GM23248 (cell line): ENCODE data around the gene TEDC2.

ENCODE experiments used
- EZH2 ChIP-seq: fragments of 200-600 bp; sonication (generic); IDR thresholded peaks from 2 replicates; pipeline ENCODE4 v1.6.1; 2018; ENCODE audit warnings: antibody characterized with exemption, mild to moderate bottlenecking; ENCODE audit not compliant: insufficient read depth, poor library complexity, severe bottlenecking
- EZH2phosphoT487 ChIP-seq: fragments of 200-600 bp; sonication (generic); IDR thresholded peaks from 2 replicates; pipeline ENCODE4 v1.6.1; 2018; ENCODE audit warnings: antibody characterized with exemption, moderate library complexity, mild to moderate bottlenecking, low read depth; ENCODE audit not compliant: insufficient read depth

GRCh38 chr16:2420035-2420434 lies 39.9 kb upstream of the TEDC2 start:
- TF ChIP-seq EZH2: no peak
- TF ChIP-seq EZH2phosphoT487: no peak
